ENCODE data around the gene TBX4. TPM values are rescaled to one million over a fixed set of nuclear protein-coding genes. Genes with fewer than 3 reads are reported as not detected.

Gene TBX4
- total RNA-seq, 1 experiment from 2014 or later = not detected

- Histone ChIP-seq H4K5ac (ENCODE audit: insufficient read length, low read depth, low read length) (no peak overlapping the region), H3T11ph (ENCODE audit: low read length) (no peak overlapping the region)
These were observed 5.8 kb downstream of the TBX4 start for GRCh38 chr17:61458000-61458399.

More at GRCh38 chr17:61458000-61458399, 5.8 kb downstream of the TBX4 start:
- H3K14ac ChIP-seq (ENCODE audit: insufficient read depth, low read length) = no peak overlapping the region
- H3K79me1 ChIP-seq (ENCODE audit: insufficient read depth, low read depth, low read length, poor library complexity, severe bottlenecking) = no peaks in the 10 kb centered on the region
- no peak overlapping the region for H2AFZ ChIP-seq (ENCODE audit: low read length)
- no peak overlapping the region for H3K27ac ChIP-seq (ENCODE audit: insufficient read length, low read depth, low read length)
- no peak overlapping the region for H4K91ac ChIP-seq (ENCODE audit: insufficient read length, low read depth, low read length)
- no peak overlapping the region for H3K56ac ChIP-seq (ENCODE audit: insufficient read length, low read depth, low read length)
- no peak overlapping the region for H3K23ac ChIP-seq (ENCODE audit: insufficient read length, low read depth, low read length)
- no peak overlapping the region for H2BK12ac ChIP-seq (ENCODE audit: insufficient read length, low read depth, low read length)
- peaks cover 28 to 48% of the 10 kb centered on the region in 2 experiments for H3K4me1 Mint-ChIP-seq
- H3K27ac Mint-ChIP-seq = no peak overlapping the region
- no CpG with 5 or more reads among the region's 14 CpGs for WGBS (ENCODE audit: extremely low coverage, insufficient read length, low lambda C conversion rate)
- H2BK120ac ChIP-seq (ENCODE audit: low read depth, low read length, poor library complexity, severe bottlenecking) = no peak overlapping the region
- H2BK20ac ChIP-seq (ENCODE audit: low read depth, low read length, poor library complexity, severe bottlenecking) = no peak overlapping the region
- no peaks in the 10 kb centered on the region for H3K9me3 ChIP-seq (ENCODE audit: control insufficient read depth, low read depth, low read length)
- peak overlapping the region; percentile 3 for H3K4me2 ChIP-seq (ENCODE audit: insufficient read depth, insufficient read length, low read length)
- DNase-seq = no peak
- peaks cover 96% of the 10 kb centered on the region for H3K27me3 ChIP-seq (ENCODE audit: insufficient read depth, low read length)
- no peak for TF ChIP-seq CTCF (conservative IDR thresholded peaks at IDR 0.05)
- H3K23me2 ChIP-seq (ENCODE audit: insufficient read length, low read depth, low read length, poor library complexity, severe bottlenecking) = no peaks in the 10 kb centered on the region
- H3K27me3 Mint-ChIP-seq (ENCODE audit: low read depth) = peaks cover 99% of the 10 kb centered on the region
- H4K8ac ChIP-seq (replicated peaks; ENCODE audit: insufficient read length, low read depth, low read length) = no peak overlapping the region
- peaks cover 9 to 11% of the 10 kb centered on the region in 2 experiments for H3K9me3 Mint-ChIP-seq
- H2BK15ac ChIP-seq (ENCODE audit: low read depth, low read length) = no peak overlapping the region
- no peaks in the 10 kb centered on the region for H3K79me2 ChIP-seq (ENCODE audit: insufficient read depth, low read length)
- no peak overlapping the region for H3K9ac ChIP-seq (ENCODE audit: extremely low read depth, insufficient read length, low read length)
- no peak overlapping the region for H2BK5ac ChIP-seq (ENCODE audit: insufficient read length, low read length)
- peak overlapping the region; percentile 1 to 74; a peak in 4 of 5 replicates for H3K4me3 Mint-ChIP-seq
- peaks cover 0 to 2% (median 1%) of the 10 kb centered on the region in 3 experiments; a peak in 2 of 7 replicates for H3K36me3 Mint-ChIP-seq (ENCODE audit: insufficient read depth in 1 of 3, low read depth in 3 of 3)
- H3K4ac ChIP-seq (ENCODE audit: low read depth, low read length) = no peak overlapping the region
- peaks cover 2% of the 10 kb centered on the region for H4K20me1 ChIP-seq (ENCODE audit: control insufficient read depth, insufficient read depth, insufficient read length)
- no peak overlapping the region for H3K18ac ChIP-seq (ENCODE audit: insufficient read length, low read depth, low read length)
- no peak overlapping the region for H2AK5ac ChIP-seq (ENCODE audit: insufficient read length, low read length)
- H3K4me1 ChIP-seq (ENCODE audit: insufficient read depth, low read length) = no peaks in the 10 kb centered on the region; the same call in 1 of the 2 replicates

Data from H9 (cell line).